Vagina (tissue), 2 donors: ENCODE data around the gene LRRC36. TPM values are rescaled to one million over a fixed set of nuclear protein-coding genes. Genes with fewer than 3 reads are reported as not detected.

Experiments used
- DNase-seq, 2 donors: peaks; one replicate each; pipeline ENCODE4 v3.0.0-alpha.2; 2017; ENCODE audit errors: extremely low spot score in 2 of 2
- H3K27ac ChIP-seq: fragments of 200-600 bp; sonication (generic); one replicate; pipeline ENCODE4 v1.5.1; 2019
- H3K27me3 ChIP-seq: fragments of 200-600 bp; sonication (generic); one replicate; pipeline ENCODE4 v1.5.1; 2019
- H3K36me3 ChIP-seq, 2 donors: fragments of 200-600 bp; sonication (generic); one replicate each; pipeline ENCODE4 v1.5.1; 2017 to 2019
- H3K4me1 ChIP-seq: fragments of 200-600 bp; sonication (generic); one replicate; pipeline ENCODE4 v1.5.1; 2019
- H3K4me3 ChIP-seq, 2 donors: fragments of 200-600 bp; sonication (generic); 1 replicate in 1 of 2; 2 replicates in 1 of 2; pipeline ENCODE4 v1.5.1; 2016 to 2019
- H3K9me3 ChIP-seq: fragments of 200-600 bp; sonication (generic); one replicate; pipeline ENCODE4 v1.5.1; 2019
- POLR2A ChIP-seq, 2 donors: fragments of 450-650 bp; IDR thresholded peaks; one replicate each; pipeline ENCODE4 v1.6.1; 2017; ENCODE audit warnings: antibody characterized with exemption in 2 of 2, mild to moderate bottlenecking in 2 of 2, moderate library complexity in 2 of 2
- POLR2AphosphoS5 ChIP-seq, 2 donors: sonication (generic); formaldehyde crosslinking; IDR thresholded peaks; one replicate each; pipeline ENCODE4 v1.9.0; 2017; ENCODE audit warnings: antibody characterized with exemption in 2 of 2, mild to moderate bottlenecking in 2 of 2, low read depth in 1 of 2; ENCODE audit not compliant: insufficient read depth in 1 of 2
- intact Hi-C: fragments of 100-400 bp; cut with DNase I; formaldehyde crosslinking; loops from one replicate; pipeline ENCODE4 v1.15.1; 2023
- total RNA-seq: library from RNA; depleted of rRNA; stranded (reverse); fragments of >200 nt; gene quantifications from one replicate; pipeline ENCODE4 v1.2.3, GENCODE V29; 2016
- TF ChIP-seq, protein P1 (sequence below), 3 experiments: fragments of 450-650 bp in 2 of 3; fragments of 200-600 bp in 1 of 3; sonication (generic) in 1 of 3; IDR thresholded peaks; one replicate each; pipeline ENCODE4 v1.5.1; 2017 to 2019; ENCODE audit warnings: antibody characterized with exemption in 3 of 3, mild to moderate bottlenecking in 2 of 3, moderate library complexity in 2 of 3

The LRRC36 gene
- total RNA-seq, 1 donor from 2014 or later = not detected

DNA sequence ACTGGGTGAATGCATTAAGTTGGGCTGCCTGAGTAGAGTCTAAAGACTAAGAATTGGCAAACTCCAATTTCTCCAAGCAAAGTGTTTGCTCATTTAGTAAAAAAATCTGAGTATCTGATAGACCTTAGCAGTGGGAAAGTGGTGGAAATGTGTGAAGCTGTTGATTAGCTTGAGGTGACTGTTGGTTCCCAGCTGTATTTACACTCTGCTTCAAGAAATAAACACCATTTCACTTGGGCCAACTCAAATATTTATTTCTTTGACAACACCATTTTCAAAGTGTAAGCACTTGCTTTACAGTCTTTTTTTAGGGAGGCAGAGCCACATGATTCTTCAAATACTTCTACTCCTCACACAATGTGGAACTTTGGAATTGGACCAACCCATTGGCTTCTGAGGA lies 8.8 kb upstream of the LRRC36 start:
- no peak for TF ChIP-seq POLR2AphosphoS5 (IDR thresholded peaks at IDR 0.05; ENCODE audit: insufficient read depth in 1 of 2, low read depth in 1 of 2)

GRCh38 chr16:67326115-67326471 lies 522 bp upstream of the LRRC36 start:
- no peaks in the 10 kb centered on the region for H3K27me3 ChIP-seq
- H3K4me1 ChIP-seq = peaks cover 8% of the 10 kb centered on the region
- DNase-seq = no peak
- H3K9me3 ChIP-seq = no peaks in the 10 kb centered on the region
- no peak for TF ChIP-seq POLR2A (IDR thresholded peaks at IDR 0.05)
- TF ChIP-seq, protein P1, sequence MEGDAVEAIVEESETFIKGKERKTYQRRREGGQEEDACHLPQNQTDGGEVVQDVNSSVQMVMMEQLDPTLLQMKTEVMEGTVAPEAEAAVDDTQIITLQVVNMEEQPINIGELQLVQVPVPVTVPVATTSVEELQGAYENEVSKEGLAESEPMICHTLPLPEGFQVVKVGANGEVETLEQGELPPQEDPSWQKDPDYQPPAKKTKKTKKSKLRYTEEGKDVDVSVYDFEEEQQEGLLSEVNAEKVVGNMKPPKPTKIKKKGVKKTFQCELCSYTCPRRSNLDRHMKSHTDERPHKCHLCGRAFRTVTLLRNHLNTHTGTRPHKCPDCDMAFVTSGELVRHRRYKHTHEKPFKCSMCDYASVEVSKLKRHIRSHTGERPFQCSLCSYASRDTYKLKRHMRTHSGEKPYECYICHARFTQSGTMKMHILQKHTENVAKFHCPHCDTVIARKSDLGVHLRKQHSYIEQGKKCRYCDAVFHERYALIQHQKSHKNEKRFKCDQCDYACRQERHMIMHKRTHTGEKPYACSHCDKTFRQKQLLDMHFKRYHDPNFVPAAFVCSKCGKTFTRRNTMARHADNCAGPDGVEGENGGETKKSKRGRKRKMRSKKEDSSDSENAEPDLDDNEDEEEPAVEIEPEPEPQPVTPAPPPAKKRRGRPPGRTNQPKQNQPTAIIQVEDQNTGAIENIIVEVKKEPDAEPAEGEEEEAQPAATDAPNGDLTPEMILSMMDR (IDR thresholded peaks at IDR 0.05) = no peak
- no peaks in the 10 kb centered on the region for H3K36me3 ChIP-seq
- intact Hi-C loops = no loop called here
- H3K27ac ChIP-seq = peak overlapping the region; percentile 21
- H3K4me3 ChIP-seq = peak overlapping the region; percentile 34 to 47

More for the DNA sequence above, 8.8 kb upstream of the LRRC36 start:
- H3K27me3 ChIP-seq = no peaks in the 10 kb centered on the region
- no peak overlapping the region for H3K27ac ChIP-seq
- H3K9me3 ChIP-seq = no peaks in the 10 kb centered on the region
- no peak overlapping the region for H3K4me3 ChIP-seq
- H3K36me3 ChIP-seq = no peaks in the 10 kb centered on the region
- no peaks in the 10 kb centered on the region for H3K4me1 ChIP-seq
- intact Hi-C loops = no loop called here
- no peak for DNase-seq

DNA sequence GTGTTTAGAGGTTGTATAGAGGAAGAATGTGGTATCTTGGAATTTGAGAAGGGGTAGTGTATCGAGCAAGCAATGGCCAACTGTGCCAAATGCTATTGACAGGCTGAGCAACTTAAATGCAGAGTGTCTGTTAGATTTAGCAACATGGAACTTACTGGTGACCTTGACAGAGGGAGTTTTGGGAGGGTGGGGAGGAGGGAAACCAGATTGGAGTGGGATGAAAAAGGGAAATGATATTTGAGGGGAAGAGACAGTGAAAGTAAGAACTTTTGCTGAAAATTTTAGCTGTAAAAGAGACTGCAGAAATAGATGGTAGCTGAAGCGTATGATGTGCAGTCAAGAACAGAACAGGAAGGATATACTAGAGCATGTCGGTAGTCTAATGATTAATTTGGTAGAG lies 1.1 kb downstream of the LRRC36 start:
- no peaks in the 10 kb centered on the region for H3K9me3 ChIP-seq
- no peak for DNase-seq
- intact Hi-C loops = no loop called here
- TF ChIP-seq POLR2AphosphoS5 (IDR thresholded peaks at IDR 0.05; ENCODE audit: insufficient read depth in 1 of 2, low read depth in 1 of 2) (no peak), POLR2A (IDR thresholded peaks at IDR 0.05) (no peak)
- TF ChIP-seq, protein P1 (IDR thresholded peaks at IDR 0.05) = no peak
- no peak overlapping the region for H3K4me3 ChIP-seq
- no peaks in the 10 kb centered on the region for H3K36me3 ChIP-seq
- no peak overlapping the region for H3K27ac ChIP-seq
- no peaks in the 10 kb centered on the region for H3K27me3 ChIP-seq
- peaks cover 8% of the 10 kb centered on the region for H3K4me1 ChIP-seq

DNA sequence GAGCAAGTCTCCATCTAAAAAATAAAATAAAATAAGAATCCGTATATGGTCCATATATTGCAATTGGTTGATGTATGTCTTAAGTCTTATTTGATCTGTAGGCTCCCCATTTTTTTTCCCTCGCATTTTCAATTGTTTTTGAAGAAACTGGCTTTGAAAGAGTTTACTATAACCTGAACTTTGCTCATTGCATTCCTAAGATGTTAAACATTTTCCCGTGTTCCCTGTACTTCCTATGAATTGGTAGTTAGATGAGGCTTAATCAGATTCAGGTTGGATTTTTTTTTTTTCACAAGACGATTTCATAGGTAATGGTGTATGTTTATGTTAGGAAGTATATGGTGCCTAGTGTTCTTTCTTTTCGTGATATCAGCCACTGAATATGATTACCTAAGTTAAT lies 3.3 kb downstream of the LRRC36 start:
- TF ChIP-seq POLR2AphosphoS5 (IDR thresholded peaks at IDR 0.05; ENCODE audit: insufficient read depth in 1 of 2, low read depth in 1 of 2) = no peak
- TF ChIP-seq, protein P1 (IDR thresholded peaks at IDR 0.05) = no peak
- no peak for TF ChIP-seq POLR2A (IDR thresholded peaks at IDR 0.05)
- Histone ChIP-seq H3K27me3 (no peaks in the 10 kb centered on the region), H3K4me1 (peaks cover 8% of the 10 kb centered on the region), H3K27ac (no peak overlapping the region), H3K9me3 (no peaks in the 10 kb centered on the region), H3K36me3 (no peaks in the 10 kb centered on the region), H3K4me3 (no peak overlapping the region)
- DNase-seq = no peak
- intact Hi-C loops = no loop called here

GRCh38 chr16:67333315-67333714 lies 6.7 kb downstream of the LRRC36 start:
- no peaks in the 10 kb centered on the region for H3K36me3 ChIP-seq
- DNase-seq = no peak
- H3K4me3 ChIP-seq = no peak overlapping the region
- H3K9me3 ChIP-seq = no peaks in the 10 kb centered on the region
- intact Hi-C loops = no loop called here
- H3K4me1 ChIP-seq = no peaks in the 10 kb centered on the region
- TF ChIP-seq POLR2AphosphoS5 (IDR thresholded peaks at IDR 0.05; ENCODE audit: insufficient read depth in 1 of 2, low read depth in 1 of 2) = no peak
- no peak overlapping the region for H3K27ac ChIP-seq
- no peaks in the 10 kb centered on the region for H3K27me3 ChIP-seq

GRCh38 chr16:67336116-67336515 lies 9.5 kb downstream of the LRRC36 start:
- no peak overlapping the region for H3K27ac ChIP-seq
- H3K36me3 ChIP-seq = no peaks in the 10 kb centered on the region
- no peaks in the 10 kb centered on the region for H3K4me1 ChIP-seq
- no peaks in the 10 kb centered on the region for H3K27me3 ChIP-seq
- no peak for DNase-seq
- TF ChIP-seq, protein P1 (IDR thresholded peaks at IDR 0.05) = no peak
- no peak for TF ChIP-seq POLR2A (IDR thresholded peaks at IDR 0.05)
- no peak for TF ChIP-seq POLR2AphosphoS5 (IDR thresholded peaks at IDR 0.05; ENCODE audit: insufficient read depth in 1 of 2, low read depth in 1 of 2)
- H3K4me3 ChIP-seq = no peak overlapping the region
- H3K9me3 ChIP-seq = no peaks in the 10 kb centered on the region
- intact Hi-C loops = no loop called here
